Stimulated activated CD4-positive, alpha-beta T cell treated with anti-CD3 and anti-CD28 coated beads, Interleukin-2, amount 100 ng/mL, for 24 hours (primary cell): ENCODE results near the gene CRIM1.
"Not testable (repeated sequence)": the region's sequence is repeated elsewhere in the genome, so short reads cannot be mapped to it uniquely, and the experiment has no call there.

ENCODE experiments used
- DNase-seq, 2 donors: peaks; one replicate each; pipeline ENCODE4 v3.0.0-alpha.2; 2020

Gene CRIM1

GRCh38 chr2:36355890-36356297 is 316 bp downstream of the CRIM1 start:
- DNase-seq, result no peak

GRCh38 chr2:36356298-36356989 is 866 bp downstream of the CRIM1 start:
- peak; percentile 44 to 48 for DNase-seq

- peak; percentile 38 to 48 for DNase-seq
Measured at GRCh38 chr2:36356990-36357846, 1.6 kb downstream of the CRIM1 start.

GRCh38 chr2:36357847-36358659 is 2.5 kb downstream of the CRIM1 start:
- no peak for DNase-seq

GRCh38 chr2:36359067-36359466 is 3.5 kb downstream of the CRIM1 start:
- no peak for DNase-seq

GRCh38 chr2:36360063-36360462 is 4.5 kb downstream of the CRIM1 start:
- no peak for DNase-seq

GRCh38 chr2:36360834-36361233 is 5.3 kb downstream of the CRIM1 start:
- DNase-seq, result no peak

- DNase-seq, result no peak
Measured at GRCh38 chr2:36361396-36361795, 5.8 kb downstream of the CRIM1 start.

GRCh38 chr2:36362291-36362690 is 6.7 kb downstream of the CRIM1 start:
- DNase-seq, result no peak

- DNase-seq, result not testable (repeated sequence)
Measured at GRCh38 chr2:36363085-36363484, 7.5 kb downstream of the CRIM1 start.

- DNase-seq, result no peak
Measured at GRCh38 chr2:36366491-36367120, 11.0 kb downstream of the CRIM1 start.

- no peak for DNase-seq
Measured at GRCh38 chr2:36367486-36367885, 11.9 kb downstream of the CRIM1 start.

- no peak for DNase-seq
Measured at GRCh38 chr2:36367895-36368353, 12.3 kb downstream of the CRIM1 start.

GRCh38 chr2:36368438-36368837 is 12.9 kb downstream of the CRIM1 start:
- DNase-seq, result no peak

GRCh38 chr2:36369163-36369562 is 13.6 kb downstream of the CRIM1 start:
- DNase-seq, result no peak

GRCh38 chr2:36369716-36370115 is 14.1 kb downstream of the CRIM1 start:
- no peak for DNase-seq

- no peak for DNase-seq
Measured at GRCh38 chr2:36370281-36370680, 14.7 kb downstream of the CRIM1 start.

GRCh38 chr2:36371070-36371874 is 15.7 kb downstream of the CRIM1 start:
- no peak for DNase-seq

- DNase-seq, result no peak
Measured at GRCh38 chr2:36371928-36372391, 16.4 kb downstream of the CRIM1 start.

GRCh38 chr2:36373149-36373926 is 17.8 kb downstream of the CRIM1 start:
- DNase-seq, result no peak

GRCh38 chr2:36374585-36374984 is 19.0 kb downstream of the CRIM1 start:
- no peak for DNase-seq
